Transverse colon (tissue), 4 donors: Measurements from ENCODE around the gene ADAM22. TPM values are rescaled to one million over a fixed set of nuclear protein-coding genes. Genes with fewer than 3 reads are reported as not detected.

Experiments used
- DNase-seq: peaks from one replicate; pipeline ENCODE4 v3.0.0-alpha.2; 2019
- H3K27ac ChIP-seq, 4 donors: fragments of 200-600 bp; sonication (generic); 2 replicates each; pipeline ENCODE4 v1.5.1; 2016 to 2018; ENCODE audit warnings: inconsistent platforms in 4 of 4
- H3K27me3 ChIP-seq: fragments of 200-600 bp; sonication (generic); 2 replicates; pipeline ENCODE4 v1.5.1; 2017; ENCODE audit warnings: inconsistent platforms
- H3K36me3 ChIP-seq, 4 donors: fragments of 200-600 bp; sonication (generic); 2 replicates each; pipeline ENCODE4 v1.5.1; 2017 to 2019; ENCODE audit warnings: inconsistent platforms in 4 of 4
- H3K4me1 ChIP-seq, 4 donors: fragments of 200-600 bp; sonication (generic); 2 replicates each; pipeline ENCODE4 v1.5.1; 2017 to 2020; ENCODE audit warnings: inconsistent platforms in 4 of 4
- H3K4me3 ChIP-seq, 4 donors: fragments of 200-600 bp; sonication (generic); 1 replicate in 1 of 4; 2 replicates in 3 of 4; pipeline versions ENCODE4 v1.5.1 to v1.6.1; 2017 to 2019; ENCODE audit warnings: inconsistent platforms in 4 of 4
- H3K9me3 ChIP-seq, 2 donors: fragments of 200-600 bp; sonication (generic); 2 replicates each; pipeline ENCODE4 v1.5.1; 2017 to 2019; ENCODE audit warnings: inconsistent platforms in 2 of 2
- CTCF ChIP-seq, 5 experiments: fragments of 200-600 bp in 3 of 5; fragments of 450-650 bp in 2 of 5; sonication (generic) in 3 of 5; IDR thresholded peaks; 1 replicate in 2 of 5; 2 replicates in 3 of 5; pipeline ENCODE4 v1.5.1; 2016 to 2017; ENCODE audit warnings: antibody characterized with exemption in 5 of 5, inconsistent platforms in 3 of 5, mild to moderate bottlenecking in 2 of 5, moderate library complexity in 1 of 5
- EP300 ChIP-seq: sonication (generic); formaldehyde crosslinking; IDR thresholded peaks from one replicate; pipeline ENCODE4 v1.6.1; 2017; ENCODE audit warnings: antibody characterized with exemption, low read depth
- POLR2A ChIP-seq: fragments of 450-650 bp; IDR thresholded peaks from one replicate; pipeline ENCODE4 v1.6.1; 2016; ENCODE audit warnings: antibody characterized with exemption, mild to moderate bottlenecking, moderate library complexity
- POLR2AphosphoS5 ChIP-seq, 3 donors: sonication (generic); formaldehyde crosslinking; IDR thresholded peaks; one replicate each; pipeline ENCODE4 v1.6.1; 2016; ENCODE audit warnings: antibody characterized with exemption in 3 of 3
- WGBS, 2 donors: methylation state at CpG; one replicate each; pipeline ENCODE4 v1.1.5; 2018; ENCODE audit warnings: low coverage in 1 of 2; 5-methylcytosine and 5-hydroxymethylcytosine counted together
- in situ Hi-C, 4 donors: fragments of 200-750 bp; cut with MboI; loops; one replicate each; pipeline versions ENCODE4 v1.15.0 to v1.15.1; 2017; ENCODE audit warnings: low sequenced_read_pairs in 3 of 4, low pct_ligation_motif_present in 1 of 4, low pct_unique_long_range_greater_than_20kb in 1 of 4
- intact Hi-C: fragments of 100-400 bp; cut with DNase I; formaldehyde crosslinking; loops from one replicate; pipeline ENCODE4 v1.15.1; 2023; ENCODE audit warnings: low total_unique reads
- total RNA-seq, 4 donors: library from RNA; depleted of rRNA; stranded (reverse); fragments of >200 nt; gene quantifications; one replicate each; pipeline ENCODE4 v1.1.0, GENCODE V29; 2016

The ADAM22 gene
- total RNA-seq, 4 donors from 2014 or later = 3.8 to 17.3 (median 6.0) TPM

GRCh38 chr7:88002617-88003016 lies 68.6 kb downstream of the ADAM22 start:
- no peaks in the 10 kb centered on the region for H3K4me1 ChIP-seq
- intact Hi-C loops = no loop called here
- no peaks in the 10 kb centered on the region for H3K9me3 ChIP-seq
- no peak overlapping the region for H3K27ac ChIP-seq
- H3K4me3 ChIP-seq = no peak overlapping the region
- no peaks in the 10 kb centered on the region for H3K27me3 ChIP-seq
- DNase-seq = no peak
- TF ChIP-seq POLR2AphosphoS5 (IDR thresholded peaks at IDR 0.05) (no peak), EP300 (no peak), POLR2A (no peak), CTCF (IDR thresholded peaks at IDR 0.05) (no peak)
- no peaks in the 10 kb centered on the region for H3K36me3 ChIP-seq
- in situ Hi-C loops = no loop called here

GRCh38 chr7:88003581-88003980 lies 69.5 kb downstream of the ADAM22 start:
- Histone ChIP-seq H3K27me3 (no peaks in the 10 kb centered on the region), H3K4me3 (no peak overlapping the region), H3K4me1 (no peaks in the 10 kb centered on the region), H3K9me3 (no peaks in the 10 kb centered on the region), H3K36me3 (no peaks in the 10 kb centered on the region), H3K27ac (no peak overlapping the region)
- intact Hi-C loops = no loop called here
- DNase-seq = no peak
- in situ Hi-C loops = no loop called here
- TF ChIP-seq POLR2A (no peak), POLR2AphosphoS5 (IDR thresholded peaks at IDR 0.05) (no peak), EP300 (no peak), CTCF (IDR thresholded peaks at IDR 0.05) (no peak)
- WGBS, 2 donors = 80 to 85% methylated on average over 3 of the region's 3 CpGs

DNA sequence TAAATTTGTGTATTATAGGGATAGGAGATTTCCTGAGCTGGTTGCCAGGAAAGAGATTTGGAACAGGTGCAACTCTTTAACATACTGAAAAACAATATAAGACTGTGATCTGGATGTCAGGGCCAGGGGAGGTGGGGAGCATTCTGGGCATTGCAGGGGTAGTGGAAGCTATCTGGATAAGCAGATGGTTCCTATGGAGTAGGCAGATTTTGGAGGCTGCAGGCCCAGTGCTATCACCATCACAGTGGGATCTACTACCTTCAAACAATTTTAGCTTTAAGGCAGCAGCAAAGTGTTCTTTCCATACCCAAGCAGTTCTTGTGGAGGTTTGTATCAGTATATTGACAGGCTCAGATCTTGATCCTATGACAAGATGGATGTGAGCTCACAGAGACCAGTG lies 71.1 kb downstream of the ADAM22 start:
- TF ChIP-seq CTCF (IDR thresholded peaks at IDR 0.05) = no peak
- TF ChIP-seq POLR2AphosphoS5 (IDR thresholded peaks at IDR 0.05) = no peak
- no peak for TF ChIP-seq EP300
- TF ChIP-seq POLR2A = no peak
- intact Hi-C loops = no loop called here
- Histone ChIP-seq H3K27ac (no peak overlapping the region), H3K27me3 (no peaks in the 10 kb centered on the region), H3K4me3 (no peak overlapping the region), H3K36me3 (no peaks in the 10 kb centered on the region), H3K9me3 (no peaks in the 10 kb centered on the region), H3K4me1 (no peaks in the 10 kb centered on the region)
- in situ Hi-C loops = no loop called here
- DNase-seq = no peak

- WGBS, 2 donors = 89 to 100% methylated on average over 3 of the region's 3 CpGs
- Histone ChIP-seq H3K9me3 (no peaks in the 10 kb centered on the region), H3K27ac (no peak overlapping the region), H3K4me1 (no peaks in the 10 kb centered on the region), H3K27me3 (no peaks in the 10 kb centered on the region), H3K36me3 (no peaks in the 10 kb centered on the region), H3K4me3 (no peak overlapping the region)
- in situ Hi-C loops (no loop called here), intact Hi-C loops (no loop called here)
- DNase-seq = no peak
- TF ChIP-seq CTCF (IDR thresholded peaks at IDR 0.05) = no peak
- TF ChIP-seq POLR2A = no peak
- TF ChIP-seq POLR2AphosphoS5 (IDR thresholded peaks at IDR 0.05) = no peak
- TF ChIP-seq EP300 = no peak
Observed at GRCh38 chr7:88009651-88010050, 75.6 kb downstream of the ADAM22 start.
